GM23248 (cell line): Measurements from ENCODE around the gene UMODL1. TPM values are rescaled to one million over a fixed set of nuclear protein-coding genes. Genes with fewer than 3 reads are reported as not detected.

ENCODE experiments used
- DNase-seq: peaks from one replicate; pipeline ENCODE4 v3.0.0-alpha.2; 2015
- H2AFZ ChIP-seq: fragments of 200-600 bp; sonication (generic); 2 replicates; pipeline ENCODE4 v1.6.1; 2016; ENCODE audit warnings: antibody characterized with exemption
- H3F3A ChIP-seq: fragments of 200-600 bp; sonication (generic); 2 replicates; pipeline ENCODE4 v1.6.1; 2016; ENCODE audit warnings: mild to moderate bottlenecking, antibody characterized with exemption, mixed run types; ENCODE audit not compliant: insufficient read depth
- H3K27ac ChIP-seq: fragments of 200-600 bp; sonication (generic); 2 replicates; pipeline ENCODE4 v1.5.1; 2016; ENCODE audit warnings: mild to moderate bottlenecking
- H3K27me3 ChIP-seq: fragments of 200-600 bp; sonication (generic); replicated peaks from 2 replicates; pipeline ENCODE4 v1.6.1; 2016; ENCODE audit warnings: mild to moderate bottlenecking; ENCODE audit not compliant: insufficient read depth
- H3K36me3 ChIP-seq: fragments of 200-600 bp; sonication (generic); 2 replicates; pipeline ENCODE4 v1.6.1; 2016; ENCODE audit warnings: low read depth, mild to moderate bottlenecking
- H3K4me1 ChIP-seq: fragments of 200-600 bp; sonication (generic); 2 replicates; pipeline ENCODE4 v1.6.1; 2016; ENCODE audit warnings: mild to moderate bottlenecking; ENCODE audit not compliant: insufficient read depth
- H3K4me2 ChIP-seq: fragments of 200-600 bp; sonication (generic); one replicate; pipeline ENCODE4 v1.6.1; 2016; ENCODE audit warnings: mild to moderate bottlenecking; ENCODE audit not compliant: unreplicated experiment
- H3K4me3 ChIP-seq: fragments of 200-600 bp; sonication (generic); 2 replicates; pipeline ENCODE4 v1.5.1; 2016; ENCODE audit warnings: mild to moderate bottlenecking
- H3K79me2 ChIP-seq: fragments of 200-600 bp; sonication (generic); 2 replicates; pipeline ENCODE4 v1.6.1; 2016; ENCODE audit warnings: mild to moderate bottlenecking; ENCODE audit not compliant: insufficient read depth
- H3K9ac ChIP-seq: fragments of 200-600 bp; sonication (generic); 2 replicates; pipeline ENCODE4 v1.6.1; 2016; ENCODE audit warnings: mild to moderate bottlenecking
- H3K9me2 ChIP-seq: fragments of 200-600 bp; sonication (generic); 2 replicates; pipeline ENCODE4 v1.6.1; 2016; ENCODE audit warnings: mixed run types, mild to moderate bottlenecking, moderate library complexity; ENCODE audit not compliant: insufficient read depth
- H3K9me3 ChIP-seq: fragments of 200-600 bp; sonication (generic); one replicate; pipeline ENCODE4 v1.6.1; 2017; ENCODE audit warnings: low read depth
- H4K20me1 ChIP-seq: fragments of 200-600 bp; sonication (generic); 2 replicates; pipeline ENCODE4 v1.6.0; 2016; ENCODE audit not compliant: insufficient read depth
- EZH2 ChIP-seq: fragments of 200-600 bp; sonication (generic); IDR thresholded peaks from 2 replicates; pipeline ENCODE4 v1.6.1; 2018; ENCODE audit warnings: antibody characterized with exemption, mild to moderate bottlenecking; ENCODE audit not compliant: insufficient read depth, poor library complexity, severe bottlenecking
- EZH2phosphoT487 ChIP-seq: fragments of 200-600 bp; sonication (generic); IDR thresholded peaks from 2 replicates; pipeline ENCODE4 v1.6.1; 2018; ENCODE audit warnings: antibody characterized with exemption, moderate library complexity, mild to moderate bottlenecking, low read depth; ENCODE audit not compliant: insufficient read depth
- whole genome bisulfite sequencing, 2 experiments: methylation state at CpG; one replicate each; pipeline ENCODE4 v1.1.6; 2015 to 2017; ENCODE audit warnings: low lambda C conversion rate in 2 of 2, low coverage in 1 of 2; ENCODE audit errors: missing lambda C conversion rate in 2 of 2; 5-methylcytosine and 5-hydroxymethylcytosine counted together
- in situ Hi-C: fragments of 300-500 bp; cut with MboI; formaldehyde crosslinking; loops from 2 replicates; pipeline ENCODE4 v1.15.0; 2020
- polyA plus RNA-seq: library from polyadenylated mRNA; unstranded; fragments of >200 nt; fragmentation: Nextera tagmentation; extraction: Ambion mirVana; gene quantifications from 2 replicates; pipeline ENCODE4 v1.2.1, GENCODE V29; 2016
- total RNA-seq: library from RNA; depleted of rRNA; stranded (reverse); fragments of >200 nt; shearing (Covaris generic); gene quantifications from 2 replicates; pipeline ENCODE4 v1.2.3, GENCODE V29; 2014

The UMODL1 gene
- total and polyA plus RNA-seq, 2 experiments from 2014 or later: not detected

DNA sequence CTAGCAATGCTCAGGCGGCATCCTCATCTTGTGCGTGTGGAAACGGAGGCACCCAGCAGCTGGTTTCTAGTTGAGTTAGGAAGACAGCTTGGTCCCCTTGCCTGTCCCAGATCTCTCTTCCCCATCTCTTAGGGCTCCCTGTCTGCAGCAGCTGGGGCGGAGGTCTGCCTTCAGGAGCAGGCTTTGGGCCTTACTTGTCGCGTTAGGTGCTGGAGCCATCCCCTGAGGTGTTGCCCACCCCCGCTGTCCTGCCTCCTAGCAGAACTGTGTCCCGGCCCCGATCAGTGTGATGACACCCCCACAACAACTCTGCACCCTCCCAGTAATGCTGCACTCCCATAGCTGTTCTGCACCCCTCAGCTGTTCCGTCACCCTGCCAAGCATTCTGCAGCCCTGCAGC is 40.7 kb downstream of the UMODL1 start:
- no peak overlapping the region for H3K4me3 ChIP-seq
- no peak overlapping the region for H3K27ac ChIP-seq
- H3K9me2 ChIP-seq: no peaks in the 10 kb centered on the region
- TF ChIP-seq EZH2 (no peak), EZH2phosphoT487 (no peak)
- H3K4me2 ChIP-seq: no peak overlapping the region
- H4K20me1 ChIP-seq: no peaks in the 10 kb centered on the region
- H3K79me2 ChIP-seq: no peaks in the 10 kb centered on the region
- no peak overlapping the region for H2AFZ ChIP-seq
- DNase-seq: no peak
- H3K27me3 ChIP-seq: no peaks in the 10 kb centered on the region
- no peaks in the 10 kb centered on the region for H3K36me3 ChIP-seq
- 95 to 97% methylated on average over 9 to 10 of the region's 10 CpGs for WGBS, 2 experiments
- in situ Hi-C loops: loop anchor here (10.0 to 25.0 kb wide), 2 partner anchors 175 to 287 kb away; no protein-coding TSS in a partner anchor
- no peak overlapping the region for H3K9ac ChIP-seq
- peaks cover 3% of the 10 kb centered on the region; the same call in 1 of the 2 replicates for H3F3A ChIP-seq
- H3K9me3 ChIP-seq: no peaks in the 10 kb centered on the region
- H3K4me1 ChIP-seq: peaks cover 9% of the 10 kb centered on the region

DNA sequence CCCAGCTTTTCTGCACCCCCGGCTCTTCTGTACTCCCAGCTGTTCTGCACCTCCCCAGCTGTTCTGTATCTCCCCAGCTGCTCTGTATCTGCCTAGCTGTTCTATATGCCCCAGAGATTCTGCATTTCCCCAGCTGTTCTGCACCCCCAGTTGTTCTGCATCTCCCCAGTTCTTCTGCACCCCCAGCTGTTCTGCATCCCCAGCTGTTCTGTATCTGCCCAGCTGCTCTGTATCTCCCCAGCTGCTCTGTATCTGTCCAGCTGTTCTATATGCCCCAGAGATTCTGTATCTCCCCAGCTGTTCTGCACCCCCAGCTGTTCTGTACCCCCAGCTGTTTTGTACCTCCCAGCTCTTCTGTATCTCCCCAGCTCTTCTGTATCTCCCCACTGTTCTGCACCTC is 41.1 kb downstream of the UMODL1 start:
- DNase-seq: no peak
- no peak overlapping the region for H3K4me3 ChIP-seq

DNA sequence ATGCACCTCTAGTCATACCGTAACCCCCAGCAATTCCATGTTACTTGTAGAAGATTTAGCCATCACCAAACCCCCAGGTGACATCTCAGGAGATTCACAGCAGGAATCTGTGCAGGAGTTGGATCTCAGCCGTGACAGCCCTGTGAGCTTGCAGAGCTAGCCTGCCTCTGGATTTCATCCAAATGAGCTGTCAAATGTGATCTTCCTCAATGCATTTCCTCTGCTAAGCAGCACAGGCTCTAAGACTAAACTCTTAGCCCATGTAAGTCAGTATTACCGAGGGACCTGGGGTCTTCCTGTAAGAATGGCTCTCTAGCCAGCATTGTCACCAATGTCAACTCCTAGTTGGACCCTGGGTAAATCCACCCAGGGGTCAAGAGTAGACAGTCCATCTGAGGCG is 41.7 kb downstream of the UMODL1 start:
- DNase-seq: peak; percentile 17
- WGBS, 2 experiments: 82 to 88% methylated on average over 4 of the region's 4 CpGs

More for the DNA sequence above, 41.1 kb downstream of the UMODL1 start:
- TF ChIP-seq EZH2phosphoT487: no peak
- H3K27ac ChIP-seq: no peak overlapping the region
- WGBS, 2 experiments: 93% methylated on average over 1 of the region's 1 CpG
- no peaks in the 10 kb centered on the region for H3K36me3 ChIP-seq
- no peaks in the 10 kb centered on the region for H3K79me2 ChIP-seq
- H3K9me3 ChIP-seq: no peaks in the 10 kb centered on the region
- in situ Hi-C loops: loop anchor here (10.0 to 25.0 kb wide), 2 partner anchors 175 to 287 kb away; no protein-coding TSS in a partner anchor
- no peak overlapping the region for H3K4me2 ChIP-seq
- no peaks in the 10 kb centered on the region for H3K27me3 ChIP-seq
- no peak overlapping the region for H2AFZ ChIP-seq
- peaks cover 14% of the 10 kb centered on the region for H3K4me1 ChIP-seq
- H4K20me1 ChIP-seq: no peaks in the 10 kb centered on the region
- H3K9me2 ChIP-seq: no peaks in the 10 kb centered on the region
- H3F3A ChIP-seq: peaks cover 3% of the 10 kb centered on the region; the same call in 1 of the 2 replicates
- no peak overlapping the region for H3K9ac ChIP-seq

DNA sequence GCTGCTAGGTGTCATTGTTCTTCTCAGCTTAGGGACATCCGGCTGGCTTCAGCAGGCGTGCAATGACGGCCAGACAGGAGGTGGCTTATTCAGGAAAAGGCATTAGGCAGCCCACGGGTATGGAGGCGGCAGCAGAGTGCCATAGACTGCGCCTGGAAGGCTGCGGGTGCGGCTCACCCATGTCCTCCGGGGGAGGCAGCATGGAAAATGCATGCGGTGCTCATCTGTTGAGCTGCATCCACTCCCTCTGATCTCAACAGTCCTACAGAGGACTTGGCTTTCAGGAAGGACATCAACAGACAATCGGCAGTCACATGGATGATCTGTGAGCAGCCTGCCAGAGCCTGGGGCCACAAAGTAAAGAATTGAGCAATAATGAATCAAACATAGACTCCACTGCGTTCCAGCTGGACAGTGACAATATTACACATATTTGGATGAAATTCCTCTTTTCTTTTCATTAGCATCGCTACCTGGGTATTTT is 42.9 kb downstream of the UMODL1 start:
- in situ Hi-C loops: loop anchor here (10.0 to 25.0 kb wide), 2 partner anchors 177 to 289 kb away; no protein-coding TSS in a partner anchor

More for the DNA sequence above, 41.7 kb downstream of the UMODL1 start:
- Histone ChIP-seq H3K79me2 (no peaks in the 10 kb centered on the region), H3K4me2 (no peak overlapping the region), H3K36me3 (no peaks in the 10 kb centered on the region), H3K4me3 (no peak overlapping the region), H3K9me3 (no peaks in the 10 kb centered on the region), H3K27me3 (no peaks in the 10 kb centered on the region), H3K4me1 (peaks cover 15% of the 10 kb centered on the region), H3F3A (peaks cover 3% of the 10 kb centered on the region; the same call in 1 of the 2 replicates), H3K9ac (no peak overlapping the region), H3K27ac (no peak overlapping the region), H4K20me1 (no peaks in the 10 kb centered on the region), H3K9me2 (no peaks in the 10 kb centered on the region), H2AFZ (no peak overlapping the region)
- in situ Hi-C loops: loop anchor here (10.0 to 25.0 kb wide), 2 partner anchors 176 to 288 kb away; no protein-coding TSS in a partner anchor
- TF ChIP-seq EZH2 (no peak), EZH2phosphoT487 (no peak)

More for the DNA sequence above, 42.9 kb downstream of the UMODL1 start:
- TF ChIP-seq EZH2 (no peak), EZH2phosphoT487 (no peak)
- DNase-seq: peak; percentile 88
- H3K27me3 ChIP-seq: no peaks in the 10 kb centered on the region
- H4K20me1 ChIP-seq: no peaks in the 10 kb centered on the region
- WGBS, 2 experiments: 17 to 20% methylated on average over 13 of the region's 13 CpGs
- peak overlapping the region; percentile 32 for H3K4me2 ChIP-seq
- H3K27ac ChIP-seq: no peak overlapping the region
- H3K4me3 ChIP-seq: 0 out of 2 replicates have a peak overlapping the region, but pooled peaks have one; percentile 18
- peak overlapping the region; percentile 16; the same call in 1 of the 2 replicates for H3K9ac ChIP-seq
- peaks cover 3% of the 10 kb centered on the region; the same call in 1 of the 2 replicates for H3F3A ChIP-seq
- H3K9me3 ChIP-seq: no peaks in the 10 kb centered on the region
- H3K36me3 ChIP-seq: no peaks in the 10 kb centered on the region
- H2AFZ ChIP-seq: peak overlapping the region; percentile 47; the same call in 1 of the 2 replicates
- peaks cover 15% of the 10 kb centered on the region for H3K4me1 ChIP-seq
- H3K9me2 ChIP-seq: no peaks in the 10 kb centered on the region
- H3K79me2 ChIP-seq: no peaks in the 10 kb centered on the region
